ENCODE results near the gene RPL31.

The RPL31 gene

GRCh38 chr2:100997509-100998234 lies 4.4 kb upstream of the RPL31 start:
- DNase-seq (ENCODE audit: low spot score) = no peak

DNA sequence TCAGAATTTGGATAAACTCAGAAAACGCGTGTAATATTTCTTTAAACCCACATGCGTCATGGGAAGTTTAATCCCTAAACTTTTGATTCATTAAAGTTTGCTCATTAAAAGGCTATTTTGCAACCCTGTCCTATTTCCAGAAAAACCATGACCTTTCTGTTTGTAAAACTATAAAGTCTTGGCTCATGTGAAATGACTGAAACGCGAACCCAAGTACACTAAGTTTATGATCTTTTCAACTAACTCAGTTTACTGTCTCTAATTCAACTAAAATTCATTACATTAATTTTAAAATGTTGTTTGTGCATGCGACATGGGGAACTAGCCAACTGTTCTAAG lies 3.9 kb upstream of the RPL31 start:
- DNase-seq (ENCODE audit: low spot score) = no peak

DNA sequence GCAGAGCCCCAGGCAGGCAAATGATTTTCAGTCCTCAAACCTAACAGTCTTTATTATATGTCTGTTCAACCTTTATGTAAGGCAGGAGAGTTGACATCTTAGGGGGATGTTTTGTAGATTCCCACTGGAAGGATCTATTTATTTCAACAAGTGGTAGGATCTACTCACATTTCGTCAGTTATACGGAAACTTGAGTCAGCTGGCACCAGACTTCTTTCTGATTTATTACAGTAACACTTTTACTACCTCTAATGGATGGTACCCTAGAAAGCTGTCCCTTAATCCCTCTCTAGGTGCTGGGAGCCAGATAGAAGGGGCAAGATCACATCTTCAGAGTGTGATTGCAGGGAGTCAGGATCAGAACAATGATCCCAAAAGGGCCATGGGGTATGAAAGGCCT lies 2.1 kb upstream of the RPL31 start:
- DNase-seq (ENCODE audit: low spot score) = no peak

- DNase-seq (ENCODE audit: low spot score) = peak; percentile 37
Observed at GRCh38 chr2:101002562-101003277, 631 bp downstream of the RPL31 start.

- no peak for DNase-seq (ENCODE audit: low spot score)
Observed at GRCh38 chr2:101003278-101003775, 1.2 kb downstream of the RPL31 start.

DNA sequence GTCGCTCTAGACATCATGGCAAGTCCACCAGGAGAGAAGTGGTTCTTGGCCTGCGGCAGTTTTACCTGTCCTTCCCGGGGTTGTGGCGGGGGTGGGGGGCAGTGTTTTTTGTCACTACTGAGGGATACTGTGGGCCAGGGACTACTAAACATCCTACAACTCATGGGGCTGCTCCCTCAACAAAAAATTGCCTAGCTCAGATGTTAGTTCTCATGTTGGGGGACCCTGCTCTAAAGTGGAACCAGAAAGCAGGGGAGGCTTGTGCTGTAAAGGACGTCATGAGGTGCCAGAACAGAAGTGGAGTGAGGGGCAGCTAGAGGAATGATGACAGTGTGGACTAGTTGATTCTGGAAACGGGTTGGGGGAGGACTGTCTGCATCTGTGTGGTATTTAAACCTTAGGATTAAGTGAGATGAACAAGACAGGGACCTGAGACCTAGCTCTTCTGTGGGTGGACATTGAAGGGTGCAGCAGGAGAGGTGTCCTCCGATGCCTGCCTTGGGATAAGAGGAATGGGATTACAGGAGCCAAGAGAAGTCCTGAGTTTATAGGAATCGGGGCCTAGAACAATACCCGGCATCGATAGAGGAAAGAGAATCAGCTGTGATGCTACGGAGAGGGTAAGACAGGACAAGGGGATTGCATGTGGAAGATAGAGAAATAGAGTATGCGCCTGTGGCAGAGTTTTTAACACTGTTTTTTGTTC lies 2.7 kb downstream of the RPL31 start:
- DNase-seq (ENCODE audit: low spot score) = no peak

DNA sequence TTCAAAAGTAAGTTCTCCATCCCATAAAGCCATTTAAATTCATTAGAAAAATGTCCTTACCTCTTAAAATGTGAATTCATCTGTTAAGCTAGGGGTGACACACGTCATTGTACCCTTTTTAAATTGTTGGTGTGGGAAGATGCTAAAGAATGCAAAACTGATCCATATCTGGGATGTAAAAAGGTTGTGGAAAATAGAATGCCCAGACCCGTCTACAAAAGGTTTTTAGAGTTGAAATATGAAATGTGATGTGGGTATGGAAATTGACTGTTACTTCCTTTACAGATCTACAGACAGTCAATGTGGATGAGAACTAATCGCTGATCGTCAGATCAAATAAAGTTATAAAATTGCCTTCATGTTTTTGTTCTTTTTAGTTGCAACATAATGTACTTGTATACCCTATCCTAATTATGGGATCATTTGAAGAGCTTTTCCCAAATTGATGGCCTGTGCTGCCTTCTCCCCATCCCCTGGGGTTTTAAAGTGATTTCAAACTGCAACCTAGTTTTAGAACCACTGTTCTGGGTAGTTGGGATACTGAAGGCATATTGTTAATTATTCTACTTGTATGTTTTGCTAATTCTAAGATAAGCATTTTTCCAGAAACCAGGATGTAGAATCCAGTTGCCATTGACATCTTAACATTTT lies 4.1 kb downstream of the RPL31 start:
- no peak for DNase-seq (ENCODE audit: low spot score)

DNA sequence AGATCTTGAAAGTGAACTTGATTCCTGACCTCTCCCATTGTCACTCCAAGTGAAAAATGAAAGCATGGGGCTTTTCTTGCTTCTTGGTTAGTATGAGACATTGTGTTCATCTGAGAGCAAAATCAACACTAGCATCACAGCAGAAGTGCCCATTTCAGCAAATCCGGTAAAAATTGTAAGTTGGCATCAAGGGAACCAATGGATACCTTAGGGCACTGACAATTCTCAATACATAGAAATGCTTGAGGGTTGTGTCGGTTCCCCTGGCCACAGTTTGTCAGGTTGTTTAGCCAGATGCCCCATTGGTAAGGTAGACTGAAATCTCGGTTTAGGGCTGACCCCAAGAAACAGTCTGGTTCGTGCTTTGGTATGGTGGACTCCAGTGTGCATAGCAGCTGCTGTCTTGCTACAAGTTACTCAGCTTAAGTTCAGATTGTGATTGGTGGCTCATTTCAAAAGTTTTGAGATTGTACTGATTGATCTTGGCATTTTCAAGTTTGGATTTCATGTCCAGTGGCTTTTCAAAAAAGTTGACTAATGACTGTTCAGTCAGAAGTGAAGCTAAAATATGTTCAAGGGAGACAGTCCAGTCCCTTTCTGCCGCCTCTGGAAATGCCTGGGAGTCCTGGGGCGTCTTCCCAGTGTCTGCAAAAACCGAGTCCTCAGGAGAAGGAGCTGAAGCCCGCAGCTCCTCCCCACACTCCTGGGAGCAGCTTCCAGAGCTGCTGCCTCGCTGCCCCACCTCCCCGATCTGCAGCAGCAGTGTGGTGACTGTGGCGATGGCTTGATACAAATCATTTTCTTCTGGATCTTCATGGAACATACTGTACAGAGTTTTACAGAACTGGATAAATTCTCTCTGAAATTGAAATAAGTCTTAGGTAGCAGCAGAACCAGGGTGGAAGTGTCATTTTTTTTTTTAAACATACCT lies 5.6 kb downstream of the RPL31 start:
- DNase-seq (ENCODE audit: low spot score) = no peak

DNA sequence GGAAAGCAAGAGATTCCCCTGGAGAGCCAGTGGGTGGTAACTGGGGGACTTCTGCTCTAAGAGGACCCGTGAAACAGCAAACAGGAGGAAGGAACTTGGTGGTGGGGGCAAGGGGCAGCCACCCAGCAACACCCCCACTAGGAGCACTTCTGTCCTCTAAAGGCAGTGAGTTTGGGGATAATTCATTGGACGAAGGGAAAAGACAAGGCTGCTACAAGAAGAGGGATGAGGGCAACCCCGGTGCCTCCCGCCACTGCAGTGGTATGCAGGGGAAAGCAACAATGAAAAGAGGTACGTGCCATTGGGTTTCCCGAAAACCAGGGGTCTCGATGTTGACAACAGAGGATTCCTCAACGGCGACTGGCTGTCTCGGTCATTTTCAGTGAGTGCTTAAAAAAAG lies 9.1 kb downstream of the RPL31 start:
- DNase-seq (ENCODE audit: low spot score) = no peak

- DNase-seq (ENCODE audit: low spot score) = no peak
Observed at GRCh38 chr2:101012054-101012705, 10.1 kb downstream of the RPL31 start.

- DNase-seq (ENCODE audit: low spot score) = peak; percentile 47
Observed at GRCh38 chr2:101012706-101013181, 10.7 kb downstream of the RPL31 start.

GRCh38 chr2:101014264-101014857 lies 12.3 kb downstream of the RPL31 start:
- no peak for DNase-seq (ENCODE audit: low spot score)

- no peak for DNase-seq (ENCODE audit: low spot score)
Observed at GRCh38 chr2:101017371-101017770, 15.3 kb downstream of the RPL31 start.

DNA sequence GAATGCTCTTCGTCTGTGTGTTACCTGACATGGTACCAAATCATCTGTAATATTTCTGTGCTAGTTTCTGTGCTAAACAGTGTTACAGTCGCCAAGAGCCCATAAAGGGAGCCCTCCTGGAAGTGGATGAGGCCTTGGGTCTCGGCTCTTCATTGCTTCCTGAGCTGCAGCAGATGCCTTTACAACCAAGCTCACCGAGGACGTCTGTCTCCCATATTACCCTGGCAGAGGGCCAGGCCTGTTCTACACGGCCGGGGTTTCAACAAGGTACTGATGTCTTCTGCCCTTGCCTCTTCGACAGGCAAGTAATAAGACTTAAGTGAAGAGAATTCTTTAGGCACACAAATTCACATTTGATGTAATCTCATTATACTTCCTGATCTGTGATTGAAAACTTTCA lies 16.8 kb downstream of the RPL31 start:
- no peak for DNase-seq (ENCODE audit: low spot score)

DNA sequence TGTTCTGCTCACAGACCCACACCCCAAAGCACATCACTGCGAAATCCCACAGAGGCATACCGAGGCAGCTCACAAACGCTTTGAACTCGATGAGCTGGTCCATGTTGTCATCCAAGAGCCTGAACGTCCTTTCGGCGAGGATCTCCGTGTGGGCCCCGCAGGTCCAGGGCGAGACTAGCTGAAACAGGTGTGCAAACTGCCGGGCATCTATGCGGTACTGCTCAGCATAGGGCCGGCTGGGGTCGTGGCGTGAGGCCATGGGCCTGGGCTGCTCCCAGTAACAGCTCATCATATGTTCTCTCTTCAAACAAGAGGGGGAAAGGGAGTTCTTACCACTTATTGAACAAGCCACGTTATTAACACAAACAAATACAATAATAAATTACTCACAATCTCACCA lies 20.1 kb downstream of the RPL31 start:
- no peak for DNase-seq (ENCODE audit: low spot score)

DNA sequence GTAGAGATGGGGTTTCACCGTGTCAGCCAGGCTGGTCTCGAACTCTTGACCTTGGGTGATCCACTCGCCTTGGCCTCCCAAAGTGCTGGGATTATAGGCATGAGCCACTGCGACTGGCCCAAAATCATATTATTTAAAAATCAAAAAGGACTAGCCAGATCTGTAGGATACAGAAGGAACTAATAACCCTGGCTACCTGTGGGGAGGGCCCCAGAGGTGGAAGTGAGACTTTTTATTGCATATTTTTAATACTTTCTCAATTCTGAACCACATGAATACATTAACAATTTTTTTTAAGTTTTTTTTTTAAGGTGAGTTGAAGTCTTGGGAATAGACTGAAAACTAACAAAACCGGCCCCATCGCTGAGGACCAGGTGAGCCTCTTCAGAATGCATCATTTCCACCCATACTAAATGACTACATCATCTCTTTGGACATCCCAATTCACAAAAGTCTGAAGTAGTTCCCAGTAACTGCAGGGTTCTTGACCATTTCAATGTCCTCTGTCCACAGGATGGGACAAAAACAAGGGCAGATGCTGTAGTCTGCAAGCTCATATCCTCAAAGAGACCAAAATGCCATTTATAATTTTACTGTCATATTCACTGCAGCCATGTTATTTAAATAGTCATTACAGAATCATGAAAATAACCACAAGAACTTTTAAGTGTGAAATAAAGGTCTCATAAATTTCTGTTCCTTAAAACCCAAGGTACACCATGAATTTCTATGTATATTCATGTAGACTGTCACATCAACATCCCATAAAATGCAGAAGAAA lies 21.4 kb downstream of the RPL31 start:
- no peak for DNase-seq (ENCODE audit: low spot score)

DNA sequence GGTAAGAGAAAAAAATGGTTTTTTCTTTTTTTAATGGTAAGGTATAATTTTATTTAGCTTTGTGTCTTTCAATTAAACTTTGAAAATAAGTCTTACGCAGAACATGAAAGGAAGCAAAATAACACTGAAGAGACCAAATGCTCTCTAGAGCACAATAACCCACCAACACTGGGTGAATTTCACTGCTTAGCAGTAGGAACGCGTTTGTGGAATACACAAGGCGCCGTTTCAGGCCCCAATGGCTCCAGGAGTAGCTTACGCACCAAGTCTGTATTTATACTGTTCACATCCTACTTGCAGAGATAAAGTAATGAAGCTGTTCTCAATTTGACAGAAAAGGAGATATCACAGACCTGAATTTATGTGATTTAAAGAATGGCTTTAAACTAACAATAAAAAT lies 23.5 kb downstream of the RPL31 start:
- DNase-seq (ENCODE audit: low spot score) = no peak

GRCh38 chr2:101026253-101026701 lies 24.2 kb downstream of the RPL31 start:
- no peak for DNase-seq (ENCODE audit: low spot score)

DNA sequence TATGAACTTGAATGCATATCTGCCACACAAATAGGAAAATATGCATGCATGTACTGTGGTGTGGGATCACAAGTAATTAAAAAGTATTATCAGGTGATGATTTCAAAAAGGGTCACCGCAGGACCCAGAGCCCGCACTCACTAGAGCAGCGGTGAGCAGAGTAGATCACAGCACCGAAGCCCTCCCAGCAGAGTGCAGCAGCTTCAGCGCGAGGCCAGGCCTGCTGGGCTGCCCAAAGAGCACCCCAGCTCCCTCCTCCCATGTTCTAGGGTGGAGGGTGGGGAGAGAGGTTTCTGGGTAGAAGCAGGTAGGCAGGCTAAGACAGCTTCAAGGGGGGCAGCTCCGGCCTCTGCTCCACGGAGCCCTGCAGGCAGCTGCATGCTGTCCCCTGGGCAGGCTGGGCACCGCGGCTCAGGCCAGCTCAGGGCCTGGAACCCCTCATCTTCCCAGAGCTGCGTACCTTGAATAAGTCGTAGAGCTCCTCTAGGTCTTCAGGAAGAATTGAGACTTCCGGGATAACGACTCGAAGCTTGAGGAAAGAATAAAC lies 24.9 kb downstream of the RPL31 start:
- DNase-seq (ENCODE audit: low spot score) = no peak
